Stimulated activated CD4-positive, alpha-beta T cell treated with anti-CD3 and anti-CD28 coated beads, Interleukin-1b, Interleukin-23, amount 100 ng/mL, for 4 hours (primary cell): ENCODE results near the gene THOC5.
"Not testable (repeated sequence)": the region's sequence is repeated elsewhere in the genome, so short reads cannot be mapped to it uniquely, and the experiment has no call there.

ENCODE experiments used
- DNase-seq, 2 donors: peaks; one replicate each; pipeline ENCODE4 v3.0.0-alpha.2; 2020; ENCODE audit warnings: low read depth in 2 of 2

THOC5 gene

GRCh38 chr22:29510542-29510941, 43.0 kb downstream of the THOC5 start:
- DNase-seq = no peak

GRCh38 chr22:29509815-29510214, 43.7 kb downstream of the THOC5 start:
- no peak for DNase-seq

- DNase-seq = no peak
Observed at GRCh38 chr22:29509298-29509697, 44.3 kb downstream of the THOC5 start.

- DNase-seq = no peak
Observed at GRCh38 chr22:29503811-29504372, 49.7 kb downstream of the THOC5 start.

GRCh38 chr22:29499852-29500251, 53.7 kb downstream of the THOC5 start:
- no peak for DNase-seq

GRCh38 chr22:29493636-29494035, 59.9 kb downstream of the THOC5 start:
- DNase-seq = no peak

- DNase-seq = no peak
Observed at GRCh38 chr22:29491012-29491411, 62.5 kb downstream of the THOC5 start.

GRCh38 chr22:29489127-29489780, 64.3 kb downstream of the THOC5 start:
- DNase-seq = not testable (repeated sequence)

GRCh38 chr22:29487426-29487986, 66.1 kb downstream of the THOC5 start:
- no peak for DNase-seq

GRCh38 chr22:29485448-29485847, 68.1 kb downstream of the THOC5 start:
- DNase-seq = no peak

- no peak for DNase-seq
Observed at GRCh38 chr22:29484642-29485041, 68.9 kb downstream of the THOC5 start.

GRCh38 chr22:29483254-29483653, 70.3 kb downstream of the THOC5 start:
- no peak for DNase-seq

GRCh38 chr22:29482726-29483125, 70.8 kb downstream of the THOC5 start:
- no peak for DNase-seq

GRCh38 chr22:29482253-29482652, 71.3 kb downstream of the THOC5 start:
- DNase-seq = no peak

- DNase-seq = no peak
Observed at GRCh38 chr22:29481265-29482000, 72.1 kb downstream of the THOC5 start.

- DNase-seq = peak in 1 of 2 donors; percentile 1
Observed at GRCh38 chr22:29480512-29481264, 72.9 kb downstream of the THOC5 start.

- DNase-seq = no peak
Observed at GRCh38 chr22:29480262-29480511, 73.4 kb downstream of the THOC5 start.

GRCh38 chr22:29479417-29480261, 73.9 kb downstream of the THOC5 start, which contains the start of gene NEFH:
Gene NEFH (plus strand): TSS chr22:29480218. CDS start chr22:29480263, 45 bp downstream.
- no peak for DNase-seq

- DNase-seq = no peak
Observed at GRCh38 chr22:29478326-29479276, 75.0 kb downstream of the THOC5 start.

- no peak for DNase-seq
Observed at GRCh38 chr22:29477723-29478318, 75.7 kb downstream of the THOC5 start.
